K562 (cell line): ENCODE measurements around the gene ZFAND3. TPM values are rescaled to one million over a fixed set of nuclear protein-coding genes. Genes with fewer than 3 reads are reported as not detected.
A peak's percentile ranks its signal among the peaks of the same experiment; 100 is the strongest.

Source experiments
- ATAC-seq: fragments of 200-7000 bp; cut with Tn5 transposase; 3 replicates; pipeline ENCODE4 v1.9.1; 2020; ENCODE audit warnings: moderate library complexity
- BruUV-seq: library from RNA; stranded (reverse); fragments of 400-500 nt; replicated peaks from 2 replicates; lab custom pipeline; 2021; lab: Mats Ljungman, UMichigan
- CTCF ChIA-PET: fragments of 300-600 bp; formaldehyde crosslinking; extraction: SDS; loops from one replicate; lab custom pipeline; 2021; ENCODE audit warnings: low intra/inter-chr PET ratio; lab: Yijun Ruan, JAX
- POLR2A ChIA-PET: fragments of 300-600, 350-650 bp; sonication (Branson Sonifier 250); formaldehyde crosslinking; extraction: SDS; loops from one replicate; lab custom pipeline; 2021; ENCODE audit warnings: antibody characterized with exemption, inconsistent platforms; lab: Yijun Ruan, JAX
- DNase-seq, 4 experiments: peaks; one replicate each; pipeline versions ENCODE4 v3.0.0 to v3.0.0-alpha.2; 2011 to 2018; ENCODE audit warnings: low spot score in 3 of 4, mixed read lengths in 3 of 4; ENCODE audit errors: extremely low read depth in 1 of 4
- FAIRE-seq: peaks from 2 replicates; lab custom pipeline; 2011; peaks lifted over from hg19 to GRCh38; lab: Jason Lieb, UNC
- H2AFZ ChIP-seq: 2 replicates; pipeline ENCODE4 v1.6.0; 2011; ENCODE audit warnings: low read depth, low read length, control low read depth, inconsistent platforms
- H3K27ac ChIP-seq: fragments of 200-600 bp; 3 replicates; pipeline ENCODE4 v1.8.0; 2011; ENCODE audit warnings: low read depth, mild to moderate bottlenecking, control low read depth, inconsistent platforms, low read length, moderate library complexity, mixed read lengths; ENCODE audit errors: extremely low read depth
- H3K27me3 ChIP-seq, 2 experiments: fragments of 300-600 bp in 1 of 2; 2 replicates in 1 of 2; 3 replicates in 1 of 2; pipeline versions ENCODE4 v1.6.0 to v1.8.0; 2011; ENCODE audit warnings: inconsistent platforms in 2 of 2, low read length in 2 of 2, mild to moderate bottlenecking in 1 of 2, mixed read lengths in 1 of 2, moderate library complexity in 1 of 2; ENCODE audit not compliant: control insufficient read depth in 2 of 2, insufficient read depth in 2 of 2
- H3K36me3 ChIP-seq: fragments of 300-600 bp; 3 replicates; pipeline ENCODE4 v1.8.0; 2011; ENCODE audit warnings: mild to moderate bottlenecking, low read length, inconsistent platforms; ENCODE audit not compliant: control insufficient read depth, insufficient read depth
- H3K4me1 ChIP-seq, 2 experiments: fragments of 200-600 bp in 1 of 2; replicated peaks in 1 of 2; 2 replicates in 1 of 2; 3 replicates in 1 of 2; pipeline versions ENCODE4 v1.5.1 to v1.8.0; 2011; ENCODE audit warnings: inconsistent platforms in 2 of 2, low read length in 2 of 2, mild to moderate bottlenecking in 1 of 2, mixed read lengths in 1 of 2, moderate library complexity in 1 of 2; ENCODE audit not compliant: control insufficient read depth in 2 of 2, insufficient read depth in 2 of 2
- H3K4me2 ChIP-seq: 2 replicates; pipeline ENCODE4 v1.6.1; 2011; ENCODE audit warnings: low read length, control low read depth, inconsistent platforms, mixed read lengths; ENCODE audit not compliant: insufficient read depth
- H3K4me3 ChIP-seq: fragments of 200-600 bp; sonication (generic), shearing (Covaris generic); 2 replicates; pipeline ENCODE4 v1.5.1; 2016; ENCODE audit warnings: control low read depth, inconsistent platforms
- H3K79me2 ChIP-seq: fragments of 200-600 bp; 3 replicates; pipeline ENCODE4 v1.8.0; 2011; ENCODE audit warnings: low read length, inconsistent platforms; ENCODE audit not compliant: control insufficient read depth, insufficient read depth
- H3K9ac ChIP-seq, 2 experiments: 2 replicates each; pipeline versions ENCODE4 v1.6.0 to v1.6.1; 2011; ENCODE audit warnings: low read depth in 2 of 2, low read length in 2 of 2, control low read depth in 1 of 2, inconsistent platforms in 1 of 2, mild to moderate bottlenecking in 1 of 2, mixed read lengths in 1 of 2; ENCODE audit not compliant: insufficient read depth in 1 of 2
- H3K9me1 ChIP-seq: one replicate; pipeline ENCODE4 v1.6.0; 2011; ENCODE audit warnings: inconsistent platforms, mild to moderate bottlenecking, low read length, moderate library complexity; ENCODE audit not compliant: control insufficient read depth, insufficient read depth
- H3K9me3 ChIP-seq: replicated peaks from 2 replicates; pipeline ENCODE4 v1.5.1; 2011; ENCODE audit warnings: low read depth, low read length, inconsistent platforms; ENCODE audit not compliant: control insufficient read depth, insufficient read depth
- H4K20me1 ChIP-seq: replicated peaks from 2 replicates; pipeline ENCODE4 v1.6.1; 2011; ENCODE audit warnings: low read length, inconsistent platforms, mixed read lengths; ENCODE audit not compliant: control insufficient read depth, insufficient read depth
- WGBS: fragments of 100-300 bp; shearing (Covaris generic); methylation state at CpG from one replicate; pipeline ENCODE4 v1.1.6; 2016; ENCODE audit warnings: low coverage, mixed read lengths; ENCODE audit not compliant: insufficient coverage; ENCODE audit errors: missing lambda C conversion rate; 5-methylcytosine and 5-hydroxymethylcytosine counted together
- in situ Hi-C: fragments of 300-500 bp; cut with MboI; formaldehyde crosslinking; loops from 4 replicates; pipeline ENCODE4 v1.15.0; 2018; ENCODE audit warnings: inconsistent platforms, mixed read lengths
- intact Hi-C: fragments of 100-400 bp; cut with micrococcal nuclease; formaldehyde crosslinking; loops from 2 replicates; pipeline ENCODE4 v1.14.2; 2022
- polyA plus RNA-seq, 8 experiments: library from polyadenylated mRNA; depleted of rRNA in 4 of 8; stranded (reverse) in 5 of 8; unstranded in 3 of 8; fragments of >200 nt; fragmentation: Nextera tagmentation in 2 of 8; fragmentation: Illumina TruSeq in 1 of 8; extraction: Ambion mirVana in 2 of 8; extraction: Trizol in 1 of 8; gene quantifications; 2 replicates each; pipeline versions ENCODE4 v1.2.1 to v1.2.3, GENCODE V29; 2011 to 2014; ENCODE audit warnings: inconsistent platforms in 1 of 8, missing spikeins in 1 of 8
- total RNA-seq, 7 experiments: library from RNA; depleted of rRNA in 6 of 7; stranded (reverse); fragments of >200 nt in 6 of 7; fragmentation: Illumina TruSeq in 2 of 7; extraction: Trizol in 2 of 7; gene quantifications; 2 replicates each; pipeline versions ENCODE4 v1.2.1 to v1.2.3, GENCODE V29; 2011 to 2021; ENCODE audit warnings: low replicate concordance in 1 of 7
- TF ChIP-seq, protein P1 (sequence below): sonication (generic); formaldehyde crosslinking; IDR thresholded peaks from 2 replicates; pipeline ENCODE4 v1.5.0; 2020; ENCODE audit warnings: missing genetic modification reagents
- TF ChIP-seq, protein P2 (sequence below), 2 experiments: fragments of 450-650 bp; IDR thresholded peaks; 2 replicates each; pipeline ENCODE4 v1.6.1; 2016

ZFAND3 gene
- total and polyA plus RNA-seq, 9 of the 15 experiments (the other 6 are each of a cell fraction or from before 2014, with no cell fraction given) = 0.81 to 26.6 (median 11.8) TPM

- no peak for ATAC-seq
- POLR2A ChIA-PET = interaction anchor here (0.6 to 0.8 kb wide), 2 partner anchors 38 to 547 kb away, joined by 3 to 4 read pairs; no protein-coding TSS in a partner anchor
- no peaks in the 10 kb centered on the region for H3K9me1 ChIP-seq
- in situ Hi-C loops = no loop called here
- no peaks in the 10 kb centered on the region for H3K4me1 ChIP-seq
- H3K9me3 ChIP-seq = no peaks in the 10 kb centered on the region
- no peak overlapping the region for H3K9ac ChIP-seq
- H4K20me1 ChIP-seq = peaks cover 6% of the 10 kb centered on the region; the same call in 1 of the 2 replicates
- H3K27ac ChIP-seq = no peak overlapping the region
- no TSS peak for BruUV-seq
- DNase-seq = no peak
- H2AFZ ChIP-seq = no peak overlapping the region
- intact Hi-C loops = no loop called here
- no peak for FAIRE-seq
- no peak overlapping the region for H3K4me3 ChIP-seq
- TF ChIP-seq, protein P1, sequence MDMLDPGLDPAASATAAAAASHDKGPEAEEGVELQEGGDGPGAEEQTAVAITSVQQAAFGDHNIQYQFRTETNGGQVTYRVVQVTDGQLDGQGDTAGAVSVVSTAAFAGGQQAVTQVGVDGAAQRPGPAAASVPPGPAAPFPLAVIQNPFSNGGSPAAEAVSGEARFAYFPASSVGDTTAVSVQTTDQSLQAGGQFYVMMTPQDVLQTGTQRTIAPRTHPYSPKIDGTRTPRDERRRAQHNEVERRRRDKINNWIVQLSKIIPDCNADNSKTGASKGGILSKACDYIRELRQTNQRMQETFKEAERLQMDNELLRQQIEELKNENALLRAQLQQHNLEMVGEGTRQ = 0 out of 2 replicates have a peak, but pooled peaks have one; percentile 18
- TF ChIP-seq, protein P2, sequence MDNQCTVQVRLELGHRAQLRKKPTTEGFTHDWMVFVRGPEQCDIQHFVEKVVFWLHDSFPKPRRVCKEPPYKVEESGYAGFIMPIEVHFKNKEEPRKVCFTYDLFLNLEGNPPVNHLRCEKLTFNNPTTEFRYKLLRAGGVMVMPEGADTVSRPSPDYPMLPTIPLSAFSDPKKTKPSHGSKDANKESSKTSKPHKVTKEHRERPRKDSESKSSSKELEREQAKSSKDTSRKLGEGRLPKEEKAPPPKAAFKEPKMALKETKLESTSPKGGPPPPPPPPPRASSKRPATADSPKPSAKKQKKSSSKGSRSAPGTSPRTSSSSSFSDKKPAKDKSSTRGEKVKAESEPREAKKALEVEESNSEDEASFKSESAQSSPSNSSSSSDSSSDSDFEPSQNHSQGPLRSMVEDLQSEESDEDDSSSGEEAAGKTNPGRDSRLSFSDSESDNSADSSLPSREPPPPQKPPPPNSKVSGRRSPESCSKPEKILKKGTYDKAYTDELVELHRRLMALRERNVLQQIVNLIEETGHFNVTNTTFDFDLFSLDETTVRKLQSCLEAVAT (IDR thresholded peaks at IDR 0.05) = no peak
- no peaks in the 10 kb centered on the region for H3K36me3 ChIP-seq
- no peaks in the 10 kb centered on the region for H3K27me3 ChIP-seq
- H3K79me2 ChIP-seq = peaks cover 5% of the 10 kb centered on the region; the same call in 1 of the 3 replicates
- 48% methylated on average over 6 of the region's 6 CpGs for WGBS
- no peak overlapping the region for H3K4me2 ChIP-seq
- CTCF ChIA-PET = no interaction called here
These were observed 171.4 kb downstream of the ZFAND3 start for GRCh38 chr6:37990762-37991525.
